Ishikawa (cell line): ENCODE data around the gene ZNF691.

Experiments
- CEBPB ChIP-seq: IDR thresholded peaks from 2 replicates; pipeline ENCODE4 v1.6.1; 2012
- CREB1 ChIP-seq: IDR thresholded peaks from 2 replicates; pipeline ENCODE4 v1.6.1; 2012; ENCODE audit warnings: low read depth
- EP300 ChIP-seq: IDR thresholded peaks from 2 replicates; pipeline ENCODE4 v1.6.1; 2012; ENCODE audit warnings: borderline replicate concordance
- FOXM1 ChIP-seq: IDR thresholded peaks from 2 replicates; pipeline ENCODE4 v1.6.1; 2012; ENCODE audit warnings: low read depth, borderline replicate concordance
- NFIC ChIP-seq: IDR thresholded peaks from 2 replicates; pipeline ENCODE4 v1.6.1; 2012
- RAD21 ChIP-seq: IDR thresholded peaks from 2 replicates; pipeline ENCODE4 v1.6.1; 2012; ENCODE audit warnings: low read depth
- TAF1 ChIP-seq: IDR thresholded peaks from 2 replicates; pipeline ENCODE4 v1.6.1; 2012; ENCODE audit warnings: low read depth, mild to moderate bottlenecking
- TCF12 ChIP-seq: IDR thresholded peaks from 2 replicates; pipeline ENCODE4 v1.6.1; 2012; ENCODE audit warnings: low read depth
- TEAD4 ChIP-seq: IDR thresholded peaks from 2 replicates; pipeline ENCODE4 v1.6.1; 2012
- ZBTB7A ChIP-seq: IDR thresholded peaks from 2 replicates; pipeline ENCODE4 v1.6.1; 2012; ENCODE audit warnings: low read depth
- TF ChIP-seq, protein P1 (sequence below): IDR thresholded peaks from 2 replicates; pipeline ENCODE4 v1.6.1; 2012
- TF ChIP-seq, protein P2 (sequence below): IDR thresholded peaks from 2 replicates; pipeline ENCODE4 v1.6.1; 2012; ENCODE audit warnings: low read depth, mild to moderate bottlenecking
- TF ChIP-seq, protein P3 (sequence below): IDR thresholded peaks from 2 replicates; pipeline ENCODE4 v1.6.1; 2012

DNA sequence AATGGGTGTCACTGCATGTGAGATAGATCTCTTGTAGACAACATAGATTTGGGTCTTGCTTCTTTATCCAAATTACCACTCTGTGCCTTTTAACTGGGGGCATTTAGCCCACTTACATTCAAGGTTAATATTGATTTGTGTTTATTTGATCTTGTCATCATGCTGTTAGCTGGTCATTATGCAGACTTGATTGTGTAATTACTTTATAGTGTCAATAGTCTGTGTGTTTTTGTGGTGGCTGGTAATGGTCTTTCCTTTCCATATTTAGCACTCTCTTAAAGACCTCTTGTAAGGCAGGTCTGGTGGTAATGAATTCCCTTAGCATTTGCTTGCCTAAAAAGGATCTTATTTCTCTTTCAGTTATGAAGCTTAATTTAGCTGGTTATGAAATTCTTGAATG is 29.6 kb downstream of the ZNF691 start:
- TF ChIP-seq, protein P1, sequence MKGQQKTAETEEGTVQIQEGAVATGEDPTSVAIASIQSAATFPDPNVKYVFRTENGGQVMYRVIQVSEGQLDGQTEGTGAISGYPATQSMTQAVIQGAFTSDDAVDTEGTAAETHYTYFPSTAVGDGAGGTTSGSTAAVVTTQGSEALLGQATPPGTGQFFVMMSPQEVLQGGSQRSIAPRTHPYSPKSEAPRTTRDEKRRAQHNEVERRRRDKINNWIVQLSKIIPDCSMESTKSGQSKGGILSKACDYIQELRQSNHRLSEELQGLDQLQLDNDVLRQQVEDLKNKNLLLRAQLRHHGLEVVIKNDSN: no peak
- TF ChIP-seq RAD21: no peak
- TF ChIP-seq EP300: no peak
- TF ChIP-seq NFIC: no peak
- TF ChIP-seq CEBPB: no peak
- no peak for TF ChIP-seq ZBTB7A
- TF ChIP-seq TAF1: no peak
- TF ChIP-seq, protein P2, sequence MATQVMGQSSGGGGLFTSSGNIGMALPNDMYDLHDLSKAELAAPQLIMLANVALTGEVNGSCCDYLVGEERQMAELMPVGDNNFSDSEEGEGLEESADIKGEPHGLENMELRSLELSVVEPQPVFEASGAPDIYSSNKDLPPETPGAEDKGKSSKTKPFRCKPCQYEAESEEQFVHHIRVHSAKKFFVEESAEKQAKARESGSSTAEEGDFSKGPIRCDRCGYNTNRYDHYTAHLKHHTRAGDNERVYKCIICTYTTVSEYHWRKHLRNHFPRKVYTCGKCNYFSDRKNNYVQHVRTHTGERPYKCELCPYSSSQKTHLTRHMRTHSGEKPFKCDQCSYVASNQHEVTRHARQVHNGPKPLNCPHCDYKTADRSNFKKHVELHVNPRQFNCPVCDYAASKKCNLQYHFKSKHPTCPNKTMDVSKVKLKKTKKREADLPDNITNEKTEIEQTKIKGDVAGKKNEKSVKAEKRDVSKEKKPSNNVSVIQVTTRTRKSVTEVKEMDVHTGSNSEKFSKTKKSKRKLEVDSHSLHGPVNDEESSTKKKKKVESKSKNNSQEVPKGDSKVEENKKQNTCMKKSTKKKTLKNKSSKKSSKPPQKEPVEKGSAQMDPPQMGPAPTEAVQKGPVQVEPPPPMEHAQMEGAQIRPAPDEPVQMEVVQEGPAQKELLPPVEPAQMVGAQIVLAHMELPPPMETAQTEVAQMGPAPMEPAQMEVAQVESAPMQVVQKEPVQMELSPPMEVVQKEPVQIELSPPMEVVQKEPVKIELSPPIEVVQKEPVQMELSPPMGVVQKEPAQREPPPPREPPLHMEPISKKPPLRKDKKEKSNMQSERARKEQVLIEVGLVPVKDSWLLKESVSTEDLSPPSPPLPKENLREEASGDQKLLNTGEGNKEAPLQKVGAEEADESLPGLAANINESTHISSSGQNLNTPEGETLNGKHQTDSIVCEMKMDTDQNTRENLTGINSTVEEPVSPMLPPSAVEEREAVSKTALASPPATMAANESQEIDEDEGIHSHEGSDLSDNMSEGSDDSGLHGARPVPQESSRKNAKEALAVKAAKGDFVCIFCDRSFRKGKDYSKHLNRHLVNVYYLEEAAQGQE: no peak
- no peak for TF ChIP-seq TCF12
- TF ChIP-seq FOXM1: no peak
- TF ChIP-seq TEAD4: no peak
- TF ChIP-seq, protein P3, sequence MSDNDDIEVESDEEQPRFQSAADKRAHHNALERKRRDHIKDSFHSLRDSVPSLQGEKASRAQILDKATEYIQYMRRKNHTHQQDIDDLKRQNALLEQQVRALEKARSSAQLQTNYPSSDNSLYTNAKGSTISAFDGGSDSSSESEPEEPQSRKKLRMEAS: no peak
- no peak for TF ChIP-seq CREB1
